GM12878 (cell line): Measurements from ENCODE around the gene CHST8. TPM values are rescaled to one million over a fixed set of nuclear protein-coding genes. Genes with fewer than 3 reads are reported as not detected.

ENCODE experiments used
- ATAC-seq: fragments of 200-7000 bp; cut with Tn5 transposase; 3 replicates; pipeline ENCODE4 v1.9.1; 2020; ENCODE audit warnings: mild to moderate bottlenecking, moderate library complexity
- BruUV-seq: library from RNA; stranded (reverse); fragments of 400-500 nt; replicated peaks from 2 replicates; lab custom pipeline; 2021; lab: Mats Ljungman, UMichigan
- CTCF ChIA-PET: fragments of 300-600 bp; sonication (Branson Sonifier 250); formaldehyde crosslinking; extraction: SDS; loops from one replicate; lab custom pipeline; 2021; ENCODE audit warnings: inconsistent platforms; lab: Yijun Ruan, JAX
- POLR2A ChIA-PET: fragments of 350-600 bp; formaldehyde crosslinking; extraction: SDS; loops from one replicate; lab custom pipeline; 2021; ENCODE audit warnings: inconsistent platforms; lab: Charles Lee
- RAD21 ChIA-PET: fragments of 300-600 bp; sonication (Branson Sonifier 250); formaldehyde crosslinking; loops from one replicate; lab custom pipeline; 2023; ENCODE audit warnings: antibody characterized with exemption; ENCODE audit not compliant: unreplicated experiment; lab: Charles Lee
- SMC1A ChIA-PET: fragments of 300-600 bp; sonication (Branson Sonifier 250); formaldehyde crosslinking; loops from one replicate; lab custom pipeline; 2023; ENCODE audit not compliant: unreplicated experiment, uncharacterized antibody; lab: Charles Lee
- DNase-seq: peaks from one replicate; pipeline ENCODE4 v3.0.0-alpha.2; 2011; ENCODE audit warnings: low read depth, low spot score
- FAIRE-seq: peaks from 3 replicates; lab custom pipeline; 2011; peaks lifted over from hg19 to GRCh38; lab: Jason Lieb, UNC
- H2AFZ ChIP-seq: 2 replicates; pipeline ENCODE4 v1.6.0; 2011; ENCODE audit warnings: low read depth, low read length, control low read depth; ENCODE audit not compliant: control insufficient read depth
- H3K27ac ChIP-seq: 2 replicates; pipeline ENCODE4 v1.5.1; 2011; ENCODE audit warnings: control low read depth; ENCODE audit not compliant: control insufficient read depth, insufficient read depth
- H3K27me3 ChIP-seq, 2 experiments: replicated peaks in 1 of 2; 2 replicates each; pipeline versions ENCODE4 v1.6.0 to v1.6.1; 2011; ENCODE audit warnings: low read length in 1 of 2; ENCODE audit not compliant: control insufficient read depth in 2 of 2, insufficient read depth in 2 of 2
- H3K36me3 ChIP-seq, 2 experiments: 2 replicates each; pipeline ENCODE4 v1.5.1; 2011; ENCODE audit warnings: low read length in 1 of 2; ENCODE audit not compliant: control insufficient read depth in 2 of 2, insufficient read depth in 2 of 2
- H3K4me1 ChIP-seq: 2 replicates; pipeline ENCODE4 v1.6.1; 2011; ENCODE audit warnings: mild to moderate bottlenecking, low read length, moderate library complexity, mixed read lengths; ENCODE audit not compliant: control insufficient read depth, insufficient read depth
- H3K4me2 ChIP-seq: 2 replicates; pipeline ENCODE4 v1.6.0; 2011; ENCODE audit warnings: control low read depth; ENCODE audit not compliant: control insufficient read depth, insufficient read depth
- H3K4me3 ChIP-seq: fragments of 200-600 bp; sonication (generic); 2 replicates; pipeline ENCODE4 v1.5.1; 2016
- H3K79me2 ChIP-seq: 2 replicates; pipeline ENCODE4 v1.6.0; 2011; ENCODE audit warnings: low read length; ENCODE audit not compliant: control insufficient read depth, insufficient read depth
- H3K9ac ChIP-seq: 2 replicates; pipeline ENCODE4 v1.8.0; 2011; ENCODE audit warnings: low read length, control low read depth, mixed read lengths; ENCODE audit not compliant: control insufficient read depth, insufficient read depth
- H3K9me3 ChIP-seq: replicated peaks from 3 replicates; pipeline ENCODE4 v1.5.1; 2011; ENCODE audit warnings: mild to moderate bottlenecking, low read length; ENCODE audit not compliant: control insufficient read depth, insufficient read depth
- H4K20me1 ChIP-seq: 2 replicates; pipeline ENCODE4 v1.6.0; 2011; ENCODE audit not compliant: control insufficient read depth, insufficient read depth
- BCL3 ChIP-seq: IDR thresholded peaks from 2 replicates; pipeline ENCODE4 v1.6.1; 2011; ENCODE audit warnings: borderline replicate concordance, low read depth, mild to moderate bottlenecking, moderate library complexity, low read length; ENCODE audit not compliant: insufficient read depth, poor library complexity, severe bottlenecking
- BMI1 ChIP-seq: fragments of 450-650 bp; IDR thresholded peaks from 2 replicates; pipeline ENCODE4 v1.6.1; 2016; ENCODE audit warnings: mild to moderate bottlenecking, moderate library complexity, borderline replicate concordance
- BRCA1 ChIP-seq: IDR thresholded peaks from 2 replicates; pipeline ENCODE4 v1.6.1; 2011; ENCODE audit warnings: low read depth, low read length, improper control_type of control experiment
- CBFB ChIP-seq: IDR thresholded peaks from 2 replicates; pipeline ENCODE4 v1.6.1; 2016; ENCODE audit warnings: antibody characterized with exemption, low read depth
- CHD1 ChIP-seq: IDR thresholded peaks from 2 replicates; pipeline ENCODE4 v1.6.1; 2012; ENCODE audit warnings: low read depth, low read length, improper control_type of control experiment
- CREB1 ChIP-seq: IDR thresholded peaks from 2 replicates; pipeline ENCODE4 v1.6.1; 2012; ENCODE audit warnings: low read depth, mild to moderate bottlenecking, inconsistent platforms
- E4F1 ChIP-seq: fragments of 450-650 bp; IDR thresholded peaks from 2 replicates; pipeline ENCODE4 v1.6.1; 2018; ENCODE audit warnings: borderline replicate concordance, mild to moderate bottlenecking; ENCODE audit not compliant: partially characterized antibody
- HDAC6 ChIP-seq: fragments of 200-600 bp; sonication (generic); IDR thresholded peaks from one replicate; pipeline ENCODE4 v1.8.0; 2017; ENCODE audit warnings: antibody characterized with exemption; ENCODE audit not compliant: unreplicated experiment
- HDGF ChIP-seq: fragments of 450-650 bp; IDR thresholded peaks from 2 replicates; pipeline ENCODE4 v1.6.1; 2016; ENCODE audit warnings: antibody characterized with exemption
- KLF5 ChIP-seq: fragments of 450-650 bp; IDR thresholded peaks from 2 replicates; pipeline ENCODE4 v1.6.1; 2014; ENCODE audit warnings: mild to moderate bottlenecking; ENCODE audit not compliant: partially characterized antibody
- LARP7 ChIP-seq: fragments of 450-650 bp; IDR thresholded peaks from 2 replicates; pipeline ENCODE4 v1.6.1; 2017; ENCODE audit warnings: mild to moderate bottlenecking
- POLR2AphosphoS2 ChIP-seq: IDR thresholded peaks from 2 replicates; pipeline ENCODE4 v1.6.1; 2011; ENCODE audit warnings: low read depth, mild to moderate bottlenecking, low read length, improper control_type of control experiment, moderate library complexity
- RAD21 ChIP-seq: IDR thresholded peaks from 2 replicates; pipeline ENCODE4 v1.6.1; 2011; ENCODE audit warnings: mild to moderate bottlenecking, low read depth, low read length, moderate library complexity; ENCODE audit not compliant: insufficient read depth
- RAD51 ChIP-seq: fragments of 450-650 bp; IDR thresholded peaks from 2 replicates; pipeline ENCODE4 v1.6.1; 2016; ENCODE audit warnings: moderate library complexity, mild to moderate bottlenecking, inconsistent platforms
- SMAD1 ChIP-seq: fragments of 450-650 bp; IDR thresholded peaks from 2 replicates; pipeline ENCODE4 v1.6.1; 2018; ENCODE audit warnings: mild to moderate bottlenecking, low read depth; ENCODE audit not compliant: partially characterized antibody
- STAT1 ChIP-seq: fragments of 450-650 bp; conservative IDR thresholded peaks from 2 replicates; pipeline ENCODE4 v1.6.1; 2014; ENCODE audit warnings: antibody characterized with exemption, mild to moderate bottlenecking
- WGBS: methylation state at CpG from one replicate; pipeline ENCODE4 v1.1.6; 2016; ENCODE audit warnings: low lambda C conversion rate; ENCODE audit not compliant: insufficient replicate concordance, insufficient coverage; ENCODE audit errors: missing lambda C conversion rate; 5-methylcytosine and 5-hydroxymethylcytosine counted together
- in situ Hi-C: fragments of 300-500 bp; cut with MboI; formaldehyde crosslinking; loops from 9 replicates; pipeline ENCODE4 v1.14.3; 2018; ENCODE audit warnings: mixed read lengths
- intact Hi-C: fragments of 100-400 bp; cut with micrococcal nuclease; formaldehyde crosslinking; loops from one replicate; pipeline ENCODE4 v1.14.2; 2022; ENCODE audit not compliant: unreplicated experiment
- polyA plus RNA-seq, 11 experiments: library from polyadenylated mRNA; depleted of rRNA in 4 of 11; unstranded in 6 of 11; stranded (reverse) in 5 of 11; fragments of >200 nt; fragmentation: Nextera tagmentation in 4 of 11; fragmentation: Illumina TruSeq in 1 of 11; extraction: Ambion mirVana in 4 of 11; extraction: Trizol in 1 of 11; gene quantifications; 1 replicate in 1 of 11; 2 replicates in 10 of 11; pipeline versions ENCODE4 v1.2.1 to v1.2.3, GENCODE V29; 2011 to 2016; ENCODE audit warnings: inconsistent platforms in 2 of 11, missing spikeins in 2 of 11, low read depth in 1 of 11
- total RNA-seq, 4 experiments: library from RNA; depleted of rRNA in 3 of 4; stranded (reverse); fragments of >200 nt in 3 of 4; fragmentation: Illumina TruSeq in 1 of 4; extraction: Trizol in 1 of 4; gene quantifications; 2 replicates each; pipeline versions ENCODE4 v1.2.1 to v1.2.3, GENCODE V29; 2013 to 2021
- TF ChIP-seq, protein P1 (sequence below): fragments of 450-650 bp; formaldehyde crosslinking; IDR thresholded peaks from 2 replicates; pipeline ENCODE4 v1.4.0; 2022; ENCODE audit warnings: mild to moderate bottlenecking, moderate library complexity

Gene CHST8
- total and polyA plus RNA-seq, 10 of the 15 experiments (the other 5 are each of a cell fraction or from before 2014, with no cell fraction given): 0.06 TPM; not detected in 9

GRCh38 chr19:33800012-33800680 is 178.4 kb downstream of the CHST8 start:
- no peak for TF ChIP-seq BRCA1
- no peak for TF ChIP-seq POLR2AphosphoS2
- no peak for TF ChIP-seq SMAD1
- TF ChIP-seq, protein P1, sequence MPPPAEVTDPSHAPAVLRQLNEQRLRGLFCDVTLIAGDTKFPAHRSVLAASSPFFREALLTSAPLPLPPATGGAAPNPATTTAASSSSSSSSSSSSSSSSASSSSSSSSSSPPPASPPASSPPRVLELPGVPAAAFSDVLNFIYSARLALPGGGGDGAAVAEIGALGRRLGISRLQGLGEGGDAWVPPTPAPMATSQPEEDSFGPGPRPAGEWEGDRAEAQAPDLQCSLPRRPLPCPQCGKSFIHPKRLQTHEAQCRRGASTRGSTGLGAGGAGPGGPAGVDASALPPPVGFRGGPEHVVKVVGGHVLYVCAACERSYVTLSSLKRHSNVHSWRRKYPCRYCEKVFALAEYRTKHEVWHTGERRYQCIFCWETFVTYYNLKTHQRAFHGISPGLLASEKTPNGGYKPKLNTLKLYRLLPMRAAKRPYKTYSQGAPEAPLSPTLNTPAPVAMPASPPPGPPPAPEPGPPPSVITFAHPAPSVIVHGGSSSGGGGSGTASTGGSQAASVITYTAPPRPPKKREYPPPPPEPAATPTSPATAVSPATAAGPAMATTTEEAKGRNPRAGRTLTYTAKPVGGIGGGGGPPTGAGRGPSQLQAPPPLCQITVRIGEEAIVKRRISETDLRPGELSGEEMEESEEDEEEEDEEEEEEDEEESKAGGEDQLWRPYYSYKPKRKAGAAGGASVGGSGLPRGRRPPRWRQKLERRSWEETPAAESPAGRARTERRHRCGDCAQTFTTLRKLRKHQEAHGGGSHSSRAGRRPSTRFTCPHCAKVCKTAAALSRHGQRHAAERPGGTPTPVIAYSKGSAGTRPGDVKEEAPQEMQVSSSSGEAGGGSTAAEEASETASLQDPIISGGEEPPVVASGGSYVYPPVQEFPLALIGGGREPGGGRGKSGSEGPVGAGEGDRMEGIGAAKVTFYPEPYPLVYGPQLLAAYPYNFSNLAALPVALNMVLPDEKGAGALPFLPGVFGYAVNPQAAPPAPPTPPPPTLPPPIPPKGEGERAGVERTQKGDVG (CRISPR knock-in tag): no peak
- TF ChIP-seq HDGF: no peak
- no peak for TF ChIP-seq HDAC6
- no peak for TF ChIP-seq CREB1
- no peak for TF ChIP-seq STAT1
- no peak for TF ChIP-seq RAD21
- TF ChIP-seq RAD51: no peak
- TF ChIP-seq E4F1: no peak
- TF ChIP-seq BCL3: no peak
- no peak for TF ChIP-seq CBFB
- TF ChIP-seq CHD1: no peak
- no peak for TF ChIP-seq KLF5
- no peak for TF ChIP-seq LARP7
- TF ChIP-seq BMI1: no peak
- H3K9me3 ChIP-seq: no peaks in the 10 kb centered on the region
- no peaks in the 10 kb centered on the region for H3K36me3 ChIP-seq
- H4K20me1 ChIP-seq: no peaks in the 10 kb centered on the region
- ChIA-PET POLR2A (no interaction called here), RAD21 (no interaction called here), SMC1A (no interaction called here), CTCF (no interaction called here)
- intact Hi-C loops (no loop called here), in situ Hi-C loops (no loop called here)
- no peak overlapping the region for H3K4me3 ChIP-seq
- no peak for DNase-seq
- no peak for ATAC-seq
- H3K27me3 ChIP-seq: peaks cover 0 to 3% of the 10 kb centered on the region in 2 experiments; a peak in 3 of 4 replicates
- no peak for FAIRE-seq
- BruUV-seq: no TSS peak
- H2AFZ ChIP-seq: no peak overlapping the region
- H3K4me2 ChIP-seq: no peak overlapping the region
- no peak overlapping the region for H3K27ac ChIP-seq
- H3K9ac ChIP-seq: no peak overlapping the region
- no peaks in the 10 kb centered on the region for H3K79me2 ChIP-seq
- 60% methylated on average over 16 of the region's 16 CpGs for WGBS
- H3K4me1 ChIP-seq: no peaks in the 10 kb centered on the region
